Measurements from ENCODE around the gene NAALADL2.

DNA sequence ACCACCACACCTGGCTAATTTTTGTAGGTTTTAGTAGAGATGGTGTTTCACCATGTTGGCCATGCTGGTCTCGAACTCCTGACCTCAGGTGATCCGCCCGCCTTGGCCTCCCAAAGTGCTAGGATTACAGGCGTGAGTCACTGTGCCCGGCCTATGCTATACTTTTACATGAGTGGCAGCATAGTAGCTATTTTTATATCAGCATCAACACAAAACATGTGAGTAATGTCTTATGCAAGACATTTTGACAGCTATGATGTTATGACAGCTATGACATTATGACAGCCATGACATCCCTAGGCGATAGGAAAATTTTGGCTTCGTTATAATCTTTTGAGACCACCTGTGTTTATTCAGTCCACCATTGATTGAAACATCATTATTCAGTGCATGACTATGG, 4.1 kb upstream of the NAALADL2 start:
- TF ChIP-seq, protein P1, sequence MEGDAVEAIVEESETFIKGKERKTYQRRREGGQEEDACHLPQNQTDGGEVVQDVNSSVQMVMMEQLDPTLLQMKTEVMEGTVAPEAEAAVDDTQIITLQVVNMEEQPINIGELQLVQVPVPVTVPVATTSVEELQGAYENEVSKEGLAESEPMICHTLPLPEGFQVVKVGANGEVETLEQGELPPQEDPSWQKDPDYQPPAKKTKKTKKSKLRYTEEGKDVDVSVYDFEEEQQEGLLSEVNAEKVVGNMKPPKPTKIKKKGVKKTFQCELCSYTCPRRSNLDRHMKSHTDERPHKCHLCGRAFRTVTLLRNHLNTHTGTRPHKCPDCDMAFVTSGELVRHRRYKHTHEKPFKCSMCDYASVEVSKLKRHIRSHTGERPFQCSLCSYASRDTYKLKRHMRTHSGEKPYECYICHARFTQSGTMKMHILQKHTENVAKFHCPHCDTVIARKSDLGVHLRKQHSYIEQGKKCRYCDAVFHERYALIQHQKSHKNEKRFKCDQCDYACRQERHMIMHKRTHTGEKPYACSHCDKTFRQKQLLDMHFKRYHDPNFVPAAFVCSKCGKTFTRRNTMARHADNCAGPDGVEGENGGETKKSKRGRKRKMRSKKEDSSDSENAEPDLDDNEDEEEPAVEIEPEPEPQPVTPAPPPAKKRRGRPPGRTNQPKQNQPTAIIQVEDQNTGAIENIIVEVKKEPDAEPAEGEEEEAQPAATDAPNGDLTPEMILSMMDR (IDR thresholded peaks at IDR 0.05; ENCODE audit: control extremely low read depth in 1 of 3, insufficient read depth in 1 of 3, low read depth in 1 of 3, low read length in 3 of 3): no peak
- TF ChIP-seq GABPA (IDR thresholded peaks at IDR 0.05; ENCODE audit: borderline replicate concordance, insufficient read depth, low read length): no peak
